HL-60/S4 (cell line): ENCODE results near the gene INTS2.
"Not testable (repeated sequence)": the region's sequence is repeated elsewhere in the genome, so short reads cannot be mapped to it uniquely, and the experiment has no call there.

Source experiments
- in situ Hi-C: fragments of 300-500 bp; cut with MboI; formaldehyde crosslinking; loops from 2 replicates; pipeline ENCODE4 v1.14.3; 2022; ENCODE audit warnings: low sequenced_read_pairs

Gene INTS2

GRCh38 chr17:61927208-61928100, at the start of gene INTS2:
Gene INTS2 (minus strand): TSS chr17:61927982. CDS start chr17:61926644, 1,338 bp downstream.
- in situ Hi-C loops, result no loop called here

GRCh38 chr17:61974115-61974514, 46.3 kb upstream of the INTS2 start:
- in situ Hi-C loops, result no loop called here

GRCh38 chr17:61972311-61972710, 44.5 kb upstream of the INTS2 start:
- in situ Hi-C loops, result no loop called here

- in situ Hi-C loops, result no loop called here
Measured at GRCh38 chr17:61970030-61970429, 42.2 kb upstream of the INTS2 start.

- in situ Hi-C loops, result no loop called here
Measured at GRCh38 chr17:61968757-61969156, 41.0 kb upstream of the INTS2 start.

- in situ Hi-C loops, result no loop called here
Measured at GRCh38 chr17:61967729-61968128, 39.9 kb upstream of the INTS2 start.

- in situ Hi-C loops, result no loop called here
Measured at GRCh38 chr17:61966191-61966590, 38.4 kb upstream of the INTS2 start.

- in situ Hi-C loops, result no loop called here
Measured at GRCh38 chr17:61955619-61956018, 27.8 kb upstream of the INTS2 start.

- in situ Hi-C loops, result no loop called here
Measured at GRCh38 chr17:61947367-61948078, 19.7 kb upstream of the INTS2 start.

- in situ Hi-C loops, result no loop called here
Measured at GRCh38 chr17:61946359-61946758, 18.6 kb upstream of the INTS2 start.

GRCh38 chr17:61943117-61943516, 15.3 kb upstream of the INTS2 start:
- in situ Hi-C loops, result no loop called here

- in situ Hi-C loops, result no loop called here
Measured at GRCh38 chr17:61942085-61942484, 14.3 kb upstream of the INTS2 start.

GRCh38 chr17:61928101-61928436, 287 bp upstream of the INTS2 start:
- in situ Hi-C loops, result no loop called here

- in situ Hi-C loops, result no loop called here
Measured at GRCh38 chr17:61926826-61927207, 965 bp downstream of the INTS2 start.

- in situ Hi-C loops, result not testable (repeated sequence)
Measured at GRCh38 chr17:61915162-61915561, 12.6 kb downstream of the INTS2 start.

- in situ Hi-C loops, result no loop called here
Measured at GRCh38 chr17:61908292-61909037, 19.3 kb downstream of the INTS2 start.

GRCh38 chr17:61907361-61907760, 20.4 kb downstream of the INTS2 start:
- in situ Hi-C loops, result no loop called here

GRCh38 chr17:61904094-61904710, 23.6 kb downstream of the INTS2 start:
- in situ Hi-C loops, result no loop called here

GRCh38 chr17:61903251-61903650, 24.5 kb downstream of the INTS2 start:
- in situ Hi-C loops, result no loop called here

- in situ Hi-C loops, result no loop called here
Measured at GRCh38 chr17:61897548-61898180, 30.1 kb downstream of the INTS2 start.

- in situ Hi-C loops, result no loop called here
Measured at GRCh38 chr17:61895391-61895790, 32.4 kb downstream of the INTS2 start.
